ENCODE data around the gene NTRK1. TPM values are rescaled to one million over a fixed set of nuclear protein-coding genes. Genes with fewer than 3 reads are reported as not detected.
"Not testable (repeated sequence)": the region's sequence is repeated elsewhere in the genome, so short reads cannot be mapped to it uniquely, and the experiment has no call there.

Gene NTRK1
- total RNA-seq, 1 donor from 2014 or later: 1.4 TPM

DNA sequence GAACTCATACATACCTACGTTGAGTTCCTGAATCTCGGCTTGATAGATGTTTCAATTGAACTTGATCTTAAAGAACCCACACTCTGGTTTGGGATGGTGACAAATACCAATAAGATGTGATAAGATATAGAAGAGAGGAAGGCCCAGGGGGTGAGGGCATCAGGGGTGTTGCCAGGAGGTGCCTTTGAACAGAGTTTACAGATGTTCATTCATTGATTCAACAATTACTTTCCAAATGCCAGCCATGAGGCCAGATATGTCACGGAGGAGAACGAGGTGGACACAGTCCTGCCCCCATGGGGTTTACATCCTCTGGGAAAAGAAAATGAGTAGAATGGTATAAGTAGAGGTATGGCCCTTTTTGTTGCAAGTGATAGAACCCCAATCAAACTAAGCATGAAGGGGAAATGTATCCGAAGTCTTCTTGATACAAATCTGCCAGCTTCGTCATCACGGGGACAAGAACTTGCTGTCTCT is 60.4 kb downstream of the NTRK1 start:
- intact Hi-C loops (cut with DNase I): loop anchor here (2.0 kb wide), 1 partner anchor 26 kb away; no protein-coding TSS in a partner anchor
- no peak for DNase-seq (ENCODE audit: low spot score)

GRCh38 chr1:156922986-156923669 is 62.5 kb downstream of the NTRK1 start:
- intact Hi-C loops (cut with DNase I): no loop called here
- no peak for DNase-seq (ENCODE audit: low spot score)

DNA sequence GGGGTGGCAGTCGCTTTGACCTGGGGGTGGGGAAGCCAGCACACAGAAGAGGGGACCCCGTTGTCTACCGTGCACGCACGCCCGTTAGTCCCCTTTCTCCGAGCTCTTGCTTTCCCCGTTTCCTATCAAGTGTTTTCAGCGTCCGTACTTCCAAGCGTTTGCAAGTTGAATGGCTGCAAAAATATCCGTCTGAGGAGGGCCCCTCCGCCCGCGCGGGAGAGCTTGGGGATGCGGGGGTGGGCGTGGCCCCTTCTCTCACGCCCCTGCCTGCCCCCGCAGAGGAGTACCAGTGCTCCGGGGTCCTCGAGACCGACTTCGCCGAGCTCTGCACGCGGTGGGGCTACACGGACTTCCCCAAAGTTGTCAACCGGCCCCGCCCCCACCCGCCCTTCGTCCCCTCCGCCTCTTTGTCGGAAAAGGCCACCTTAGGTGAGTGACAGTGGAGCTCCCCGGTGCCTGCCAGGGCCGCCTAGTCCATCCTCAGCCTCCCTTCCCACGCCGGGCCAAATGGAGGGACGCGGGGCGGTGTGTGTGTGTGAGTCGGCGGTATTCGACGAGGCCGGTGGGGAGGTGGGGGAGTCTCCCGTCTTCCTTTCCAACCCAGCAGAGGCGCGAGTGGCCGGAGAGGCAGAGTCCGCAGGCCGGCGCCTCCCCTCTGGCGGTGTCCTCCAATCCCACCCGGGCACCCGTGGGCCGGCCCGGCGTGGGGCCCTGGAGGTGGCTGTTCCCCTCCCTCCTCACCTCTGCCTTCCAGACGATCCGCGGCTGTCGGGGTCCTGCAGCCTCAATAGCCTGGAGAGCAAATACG is 63.2 kb downstream of the NTRK1 start:
- intact Hi-C loops (cut with DNase I): no loop called here
- DNase-seq (ENCODE audit: low spot score): no peak

GRCh38 chr1:156924478-156925153 is 64.0 kb downstream of the NTRK1 start:
- no peak for DNase-seq (ENCODE audit: low spot score)
- intact Hi-C loops (cut with DNase I): loop anchor here (5.0 kb wide), 1 partner anchor 82 kb away; no protein-coding TSS in a partner anchor

DNA sequence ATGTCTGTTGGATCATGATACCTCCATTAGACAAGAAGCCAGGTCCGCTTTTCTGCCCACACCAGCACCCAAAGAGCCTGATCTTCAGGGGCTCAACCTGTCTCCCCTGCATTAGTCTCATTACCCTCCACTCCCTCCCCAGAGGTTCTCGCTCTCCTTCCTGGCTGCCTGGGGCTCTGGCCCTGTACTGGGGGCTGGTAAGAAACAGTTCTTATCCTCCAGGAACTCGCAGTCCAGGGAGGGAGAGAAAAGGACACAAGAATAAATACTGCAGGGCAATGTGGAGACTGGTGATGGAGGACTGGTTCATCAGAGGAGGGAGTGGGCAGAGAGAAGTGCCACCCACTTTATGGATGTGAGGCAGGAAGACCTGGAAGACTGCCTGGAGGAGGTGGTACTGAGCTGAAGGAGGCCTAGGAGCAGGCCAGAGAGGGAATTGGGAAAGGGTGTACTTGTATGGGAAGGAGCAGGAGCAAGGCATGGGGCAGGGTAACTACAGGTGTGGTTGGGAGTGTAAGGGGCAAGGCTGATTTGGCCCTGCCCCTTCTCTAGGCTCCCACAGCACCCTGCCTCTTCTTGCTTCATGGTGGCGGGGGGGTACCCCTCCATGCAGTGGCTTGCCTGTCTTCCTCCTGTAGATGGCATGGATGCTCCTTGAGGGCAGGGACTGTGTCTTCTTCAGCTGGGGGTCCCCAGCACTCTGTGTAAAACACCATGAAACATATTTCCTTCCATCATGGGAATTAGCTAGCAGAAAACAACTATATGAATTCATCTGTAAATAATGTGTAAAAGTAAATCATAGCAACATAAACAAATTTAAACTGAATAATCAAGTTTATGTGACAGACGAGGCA is 64.7 kb downstream of the NTRK1 start:
- intact Hi-C loops (cut with DNase I): loop anchor here (2.0 to 5.0 kb wide), 2 partner anchors 83 to 129 kb away; no protein-coding TSS in a partner anchor
- no peak for DNase-seq (ENCODE audit: low spot score)

DNA sequence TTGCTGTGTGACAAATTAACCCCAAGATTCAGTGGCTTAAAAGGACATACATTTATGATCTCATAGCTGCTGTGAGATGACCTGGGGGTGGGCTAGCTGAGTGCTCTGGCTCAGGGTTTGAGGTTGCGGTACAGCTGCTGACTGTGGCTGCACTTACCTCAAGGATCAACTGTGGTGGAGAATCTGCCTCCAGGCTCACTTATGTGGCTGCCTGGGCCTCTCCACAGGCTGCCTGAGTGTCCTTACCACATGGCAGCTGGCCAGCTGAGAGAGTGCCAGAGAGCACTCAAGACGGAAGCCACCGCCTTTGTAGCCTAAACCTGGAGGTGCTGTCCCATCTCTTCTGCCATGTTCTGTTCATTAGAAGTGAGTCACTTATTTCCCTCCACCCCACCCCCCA is 65.5 kb downstream of the NTRK1 start:
- intact Hi-C loops (cut with DNase I): loop anchor here (2.0 to 5.0 kb wide), 2 partner anchors 84 to 129 kb away; no protein-coding TSS in a partner anchor
- no peak for DNase-seq (ENCODE audit: low spot score)

DNA sequence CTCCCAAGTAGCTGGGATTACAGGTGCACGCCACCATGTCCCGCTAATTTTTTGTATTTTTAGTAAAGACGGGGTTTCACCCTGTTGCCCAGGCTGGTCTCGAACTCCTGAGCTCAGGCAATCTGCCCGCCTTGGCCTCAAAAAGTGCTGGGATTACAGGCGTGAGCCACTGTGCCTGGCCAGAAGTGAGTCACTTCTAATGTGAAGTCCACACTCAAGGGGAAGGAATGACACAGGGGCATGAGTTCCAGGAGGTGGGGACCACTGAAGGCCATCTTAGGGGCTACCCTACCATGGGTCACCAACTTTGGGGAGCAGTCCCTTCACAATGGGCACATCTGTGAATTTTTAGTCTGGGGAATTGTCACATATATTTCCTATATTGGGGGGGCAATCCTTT is 66.0 kb downstream of the NTRK1 start:
- intact Hi-C loops (cut with DNase I): loop anchor here (2.0 to 5.0 kb wide), 2 partner anchors 84 to 130 kb away; no protein-coding TSS in a partner anchor
- DNase-seq (ENCODE audit: low spot score): not testable (repeated sequence)

DNA sequence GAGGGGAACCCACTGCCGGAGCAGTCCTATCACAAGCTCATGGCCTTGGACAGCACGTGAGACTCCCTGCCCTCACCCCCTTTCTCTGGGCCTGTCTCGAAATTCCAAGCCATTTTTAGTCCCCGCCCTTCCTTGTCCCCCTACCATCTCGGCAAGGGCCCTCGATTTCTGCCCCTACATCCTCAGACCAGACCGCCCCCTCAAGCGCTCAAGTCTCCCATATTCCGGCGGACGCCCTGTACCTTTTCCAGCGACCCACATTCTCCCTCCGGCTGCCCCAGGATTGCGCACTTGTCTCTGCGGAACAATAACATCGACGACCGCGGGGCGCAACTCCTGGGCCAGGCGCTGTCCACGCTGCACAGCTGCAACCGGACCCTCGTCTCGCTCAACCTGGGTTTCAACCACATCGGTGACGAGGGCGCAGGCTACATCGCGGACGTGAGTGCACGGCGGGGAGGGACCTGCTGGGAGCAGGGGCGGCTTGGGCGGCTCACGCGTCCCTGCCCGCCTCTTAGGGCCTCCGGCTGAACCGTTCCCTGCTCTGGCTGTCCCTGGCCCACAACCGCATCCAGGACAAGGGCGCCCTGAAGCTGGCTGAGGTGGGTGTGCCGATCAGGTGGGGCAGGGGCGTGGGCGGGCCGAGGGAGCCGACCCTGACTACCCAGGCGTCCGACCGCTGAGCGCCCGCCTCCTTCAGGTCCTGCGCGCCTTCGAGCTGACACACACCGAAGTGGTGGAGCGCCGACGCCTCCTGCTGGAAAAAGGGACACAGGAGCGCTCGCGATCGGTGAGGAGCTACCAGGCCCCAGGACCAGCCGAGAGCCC is 66.8 kb downstream of the NTRK1 start:
- DNase-seq (ENCODE audit: low spot score): no peak
- intact Hi-C loops (cut with DNase I): loop anchor here (2.0 to 5.0 kb wide), 2 partner anchors 85 to 131 kb away; no protein-coding TSS in a partner anchor

DNA sequence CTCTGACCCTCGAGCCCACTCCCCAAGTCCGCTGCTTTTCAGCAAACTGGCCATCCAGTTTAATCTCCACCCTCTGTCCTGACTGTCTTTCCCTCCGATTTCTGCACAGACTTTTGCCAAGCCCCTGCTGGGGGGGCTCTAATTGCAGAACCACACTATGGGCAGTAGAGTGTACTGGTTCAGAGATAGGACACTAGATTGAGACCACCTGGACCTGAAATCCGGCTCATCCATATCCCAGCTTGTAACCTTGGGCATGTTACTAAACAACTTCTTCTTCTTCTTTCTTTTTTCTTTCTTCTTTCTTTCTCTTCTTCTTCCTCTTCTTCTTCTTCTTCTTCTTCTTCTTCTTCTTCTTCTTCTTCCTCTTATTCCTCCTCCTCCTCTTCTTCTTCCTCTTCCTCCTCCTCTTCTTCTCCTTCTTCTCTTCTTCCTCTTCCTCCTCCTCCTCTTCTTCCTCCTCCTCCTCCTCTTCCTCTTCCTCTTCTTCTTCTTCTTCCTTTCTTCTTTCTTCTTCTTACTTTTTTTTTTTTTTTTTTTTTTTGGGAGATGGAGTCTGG is 67.5 kb downstream of the NTRK1 start:
- intact Hi-C loops (cut with DNase I): loop anchor here (5.0 kb wide), 1 partner anchor 86 kb away; no protein-coding TSS in a partner anchor

DNA sequence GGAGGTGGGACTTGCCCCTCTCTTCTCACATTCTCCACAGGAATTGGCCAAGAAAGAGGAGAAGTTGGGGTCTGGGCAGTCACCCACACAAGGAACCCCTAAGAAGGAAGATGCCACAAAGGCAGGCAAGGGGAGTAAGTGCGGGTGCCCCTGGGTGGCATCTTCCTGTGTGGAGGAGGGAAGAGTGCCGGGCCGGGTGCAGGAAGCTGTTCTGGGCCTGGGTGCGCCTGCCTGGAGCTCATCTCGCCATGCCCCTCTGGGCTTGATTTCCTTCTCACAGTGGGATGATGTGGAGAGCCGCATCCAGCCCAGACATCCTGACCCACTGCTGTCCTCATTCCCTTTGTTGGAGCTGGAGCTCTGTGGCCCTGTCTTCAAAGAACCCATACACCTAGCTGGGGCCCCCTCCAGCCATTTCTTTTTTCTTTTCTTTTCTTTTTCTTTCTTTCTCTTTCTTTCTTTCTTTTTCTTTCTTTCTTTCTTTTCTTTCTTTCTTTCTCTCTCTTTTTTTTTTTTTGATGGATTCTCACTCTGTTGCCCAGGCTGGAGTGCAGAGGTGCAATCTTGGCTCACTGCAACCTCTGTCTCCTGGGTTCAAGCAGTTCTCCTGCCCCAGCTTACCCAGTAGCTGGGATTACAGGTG is 69.1 kb downstream of the NTRK1 start:
- DNase-seq (ENCODE audit: low spot score): no peak
- intact Hi-C loops (cut with DNase I): loop anchor here (5.0 kb wide), 1 partner anchor 87 kb away; no protein-coding TSS in a partner anchor

More for the DNA sequence above, 67.5 kb downstream of the NTRK1 start:
- DNase-seq (ENCODE audit: low spot score): no peak

DNA sequence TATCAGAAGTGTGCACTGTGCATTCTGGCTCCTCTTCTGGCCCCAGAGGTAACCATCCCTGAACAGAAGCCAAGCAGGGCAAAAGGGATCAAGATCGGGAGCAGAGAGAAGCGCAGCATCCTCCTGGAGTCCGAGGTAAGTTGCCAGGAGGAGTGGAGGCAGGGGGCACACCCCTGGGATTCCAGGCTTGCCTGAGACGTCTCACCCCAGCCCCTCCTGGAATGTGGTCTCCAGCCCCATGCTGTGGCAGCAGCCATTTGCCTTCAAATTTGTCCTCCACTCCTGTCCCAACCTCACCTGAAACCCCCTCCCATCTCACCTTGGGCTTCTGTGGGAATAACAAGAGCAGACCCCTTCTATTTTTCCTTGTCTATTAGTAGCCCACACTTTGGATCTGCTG is 69.8 kb downstream of the NTRK1 start:
- DNase-seq (ENCODE audit: low spot score): no peak
- intact Hi-C loops (cut with DNase I): no loop called here

Other genes starting within 250 kb of the NTRK1 start
- gene HAPLN2, start 241.4 kb upstream of the NTRK1 start, total RNA-seq: 0.43 TPM
- 0.16 TPM for gene BCAN, start 218.7 kb upstream of the NTRK1 start, total RNA-seq
- gene NES, start 183.5 kb upstream of the NTRK1 start, total RNA-seq: 699 TPM
- gene CRABP2, start 155.3 kb upstream of the NTRK1 start, total RNA-seq: 3.7 TPM
- 14.7 TPM for gene METTL25B, start 132.4 kb upstream of the NTRK1 start, total RNA-seq
- 12.4 TPM for gene ISG20L2, start 132.1 kb upstream of the NTRK1 start, total RNA-seq
- gene MRPL24, start 119.8 kb upstream of the NTRK1 start, total RNA-seq: 66.1 TPM
- gene HDGF, start 109.2 kb upstream of the NTRK1 start, total RNA-seq: 131 TPM
- gene PRCC, start 93.3 kb upstream of the NTRK1 start, total RNA-seq: 44.5 TPM
- 1.4 TPM for gene SH2D2A, start 44.0 kb upstream of the NTRK1 start, total RNA-seq
- gene INSRR, start 1.7 kb upstream of the NTRK1 start, total RNA-seq: 0.24 TPM
- 5.6 TPM for gene PEAR1, start 32.9 kb downstream of the NTRK1 start, total RNA-seq
- not detected for gene LRRC71, start 59.8 kb downstream of the NTRK1 start, total RNA-seq
- 29.8 TPM for gene ARHGEF11, start 184.9 kb downstream of the NTRK1 start, total RNA-seq
- not detected for gene ETV3L, start 238.9 kb downstream of the NTRK1 start, total RNA-seq

Data from cardiac septum (tissue), 1 donor.